HG03521 (cell line): ENCODE data around the gene COPS3.

Experiments used
- ATAC-seq: cut with Tn5 transposase; IDR thresholded peaks from one replicate; pipeline ENCODE4 v1.9.1; 2021; ENCODE audit warnings: mild to moderate bottlenecking, moderate library complexity; ENCODE audit not compliant: unreplicated experiment

Gene COPS3

GRCh38 chr17:17280613-17281549 is at the start of gene COPS3:
Gene COPS3, minus strand, starts transcription at chr17:17281246. Its CDS starts 60 bp downstream, at chr17:17281186.
- ATAC-seq, result peak; percentile 81

- ATAC-seq, result no peak
These were observed 47.2 kb upstream of the COPS3 start for GRCh38 chr17:17328251-17328650.

- no peak for ATAC-seq
These were observed 45.3 kb upstream of the COPS3 start for GRCh38 chr17:17326275-17326875.

DNA sequence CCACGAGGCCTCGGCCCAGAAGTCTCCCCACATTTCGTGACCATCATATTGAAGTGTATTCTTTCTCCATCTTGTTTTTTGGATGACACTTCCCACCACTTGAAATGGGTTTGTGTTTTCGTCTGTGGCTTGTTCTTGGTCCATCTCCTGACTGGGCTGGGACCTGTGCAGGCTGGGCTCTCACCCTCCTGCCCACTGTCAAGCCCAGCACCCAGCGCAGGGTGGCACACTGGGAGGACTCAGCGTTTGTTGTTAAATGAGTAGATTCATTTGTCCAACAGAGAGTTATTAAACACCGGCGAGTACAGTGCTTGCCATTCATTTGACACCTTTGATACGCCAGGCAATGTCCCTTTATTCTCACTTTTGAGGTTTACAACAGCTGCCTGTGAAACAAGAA is 44.8 kb upstream of the COPS3 start:
- ATAC-seq, result no peak

DNA sequence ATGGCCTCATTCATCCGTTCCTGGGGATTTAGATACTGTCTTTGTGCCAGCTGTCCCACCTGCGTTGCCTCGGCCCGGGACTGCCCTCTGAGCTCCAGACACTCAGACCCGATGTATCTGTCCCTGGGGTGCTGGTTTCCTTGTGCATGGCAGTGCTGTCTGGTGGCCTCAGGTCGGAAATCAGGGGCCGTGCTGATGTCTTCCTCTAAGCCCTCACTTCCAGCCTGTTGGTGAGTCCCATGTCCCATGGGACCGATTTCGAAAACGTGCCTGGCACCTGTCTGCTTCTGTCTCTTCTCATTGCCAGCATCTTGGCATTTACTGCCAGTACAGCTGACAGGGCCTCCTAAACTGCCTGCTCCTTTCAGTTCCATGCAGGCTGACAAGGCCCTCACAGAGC is 44.2 kb upstream of the COPS3 start:
- no peak for ATAC-seq

DNA sequence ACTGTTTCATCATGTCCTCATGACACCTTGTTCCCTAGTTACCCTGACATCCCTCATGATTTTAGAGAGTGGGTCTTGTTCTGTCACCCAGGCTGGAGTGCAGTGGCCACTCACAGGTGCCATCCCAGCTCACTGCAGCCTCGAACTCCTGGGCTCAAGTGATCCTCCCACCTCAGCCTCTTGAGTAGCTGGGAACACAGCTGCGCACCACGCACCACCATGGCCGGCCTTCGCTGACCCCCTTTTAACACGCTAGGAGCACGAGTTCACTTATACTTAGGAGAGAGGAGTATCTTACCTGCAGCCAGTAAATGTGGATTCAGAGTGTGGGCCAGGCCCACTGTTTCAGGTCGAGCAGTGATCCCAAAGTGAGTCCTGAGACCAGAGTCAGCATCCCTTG is 43.6 kb upstream of the COPS3 start:
- no peak for ATAC-seq

- ATAC-seq, result no peak
These were observed 41.8 kb upstream of the COPS3 start for GRCh38 chr17:17322516-17323510.

DNA sequence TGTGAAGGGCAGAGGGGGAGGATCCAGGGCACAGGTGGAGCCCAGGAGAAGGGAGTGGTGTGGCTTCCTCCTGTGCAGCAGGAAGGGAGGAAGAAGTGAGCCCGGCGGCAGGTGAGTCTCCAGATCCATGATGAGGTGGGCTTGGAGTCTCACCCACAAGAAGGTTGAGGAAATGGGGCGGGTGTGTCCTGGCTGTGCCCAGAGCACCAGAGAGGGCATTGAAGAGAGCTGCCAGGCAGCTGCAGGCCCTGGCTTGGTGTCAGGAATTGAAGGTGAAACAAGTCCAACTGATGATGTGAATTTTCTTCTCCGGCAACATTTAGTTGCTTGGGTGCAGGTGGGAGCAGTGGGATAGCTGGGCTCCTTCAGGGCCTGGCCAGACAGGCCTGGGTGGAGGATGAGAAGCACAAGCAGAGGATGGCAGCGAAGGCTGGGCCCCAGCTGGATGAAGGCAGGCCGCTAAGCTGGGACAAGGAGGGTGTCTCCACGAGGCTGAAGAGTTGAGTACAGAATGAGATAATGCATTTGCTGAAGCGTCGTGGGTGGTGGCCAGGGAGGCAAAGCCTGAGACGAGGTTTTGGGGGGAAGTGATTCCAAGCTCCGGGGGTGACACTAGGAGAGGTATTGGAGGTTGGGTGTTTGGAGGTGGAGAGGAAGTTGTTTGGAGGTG is 40.4 kb upstream of the COPS3 start:
- no peak for ATAC-seq

DNA sequence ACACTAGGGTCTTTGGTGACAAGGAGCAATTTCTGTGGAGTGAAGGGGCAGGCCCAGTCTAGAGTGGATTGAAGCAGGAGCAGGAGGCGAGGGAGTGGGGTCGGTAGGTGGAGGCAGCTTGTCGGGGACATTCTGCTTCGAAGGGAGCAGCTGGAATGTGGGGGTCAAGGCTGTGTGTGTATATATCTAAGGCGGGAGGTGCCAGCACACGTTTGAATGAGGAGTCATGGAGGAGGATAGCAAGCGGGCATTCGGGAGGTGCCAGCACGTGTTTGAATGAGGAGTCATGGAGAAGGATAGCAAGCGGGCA is 39.8 kb upstream of the COPS3 start:
- no peak for ATAC-seq

DNA sequence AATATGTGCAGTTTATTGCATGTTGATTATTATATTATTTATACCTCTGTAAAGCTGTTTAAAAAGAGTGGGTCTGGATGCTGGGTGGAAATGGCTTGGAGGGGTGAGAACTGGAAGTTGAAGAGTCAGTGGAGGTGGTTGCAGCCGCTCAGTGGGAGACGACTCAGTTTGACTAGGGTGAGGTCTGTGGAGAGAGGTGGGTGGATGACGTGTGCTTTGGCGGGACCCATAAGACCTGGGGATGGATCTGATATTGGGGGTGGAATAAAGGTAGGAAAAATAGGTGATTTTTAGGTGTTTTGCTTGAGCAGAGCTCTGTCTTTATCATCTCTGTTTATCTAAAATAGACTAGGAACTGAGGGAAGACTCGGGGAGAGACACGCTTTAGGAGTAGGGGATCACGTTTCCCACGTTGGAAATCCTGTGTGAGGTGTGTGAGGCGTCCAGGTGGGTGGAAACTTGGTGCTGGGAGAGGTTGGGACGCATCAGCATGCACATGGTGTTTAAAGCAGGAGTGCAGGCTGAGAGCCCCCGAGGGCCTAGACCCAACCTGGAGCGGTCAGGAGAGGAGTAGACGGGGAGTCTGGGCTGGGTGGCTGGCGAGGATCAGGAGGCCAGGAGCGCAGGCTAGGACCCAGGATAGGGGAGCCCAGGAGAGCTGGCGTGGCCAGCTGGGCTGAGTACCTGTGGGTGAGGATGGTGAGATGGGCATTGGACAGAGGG is 39.3 kb upstream of the COPS3 start:
- ATAC-seq, result no peak

- ATAC-seq, result no peak
These were observed 34.2 kb upstream of the COPS3 start for GRCh38 chr17:17315142-17315821.

DNA sequence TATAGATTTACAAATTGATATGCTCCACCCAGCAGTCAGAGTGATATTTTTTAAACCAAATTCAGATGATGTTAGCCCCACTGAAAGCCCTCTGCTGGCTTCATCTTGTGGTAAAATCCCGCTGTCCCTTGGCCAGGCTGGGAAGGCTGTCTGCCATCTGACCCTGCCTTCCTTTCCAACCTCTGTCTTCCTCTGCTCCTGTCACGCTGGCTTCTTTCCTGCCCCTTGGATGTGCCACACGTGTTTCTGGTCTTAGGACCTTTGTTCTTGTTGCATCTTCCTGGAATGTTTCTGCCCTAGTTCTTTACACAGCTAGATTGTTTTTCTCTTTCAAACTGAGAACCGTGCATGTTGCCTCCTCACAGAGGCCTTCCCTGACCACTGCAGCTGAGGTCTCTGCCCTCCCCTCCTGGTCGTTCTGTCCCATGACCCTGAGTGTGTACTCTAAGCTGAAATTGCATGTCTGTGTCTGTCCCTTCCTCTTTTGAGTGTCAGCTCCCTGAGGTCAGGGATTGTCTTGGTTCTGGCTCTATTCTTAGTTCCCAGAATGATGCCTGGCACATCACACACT is 33.5 kb upstream of the COPS3 start:
- ATAC-seq, result no peak

GRCh38 chr17:17313350-17313991 is 32.4 kb upstream of the COPS3 start:
- ATAC-seq, result no peak

DNA sequence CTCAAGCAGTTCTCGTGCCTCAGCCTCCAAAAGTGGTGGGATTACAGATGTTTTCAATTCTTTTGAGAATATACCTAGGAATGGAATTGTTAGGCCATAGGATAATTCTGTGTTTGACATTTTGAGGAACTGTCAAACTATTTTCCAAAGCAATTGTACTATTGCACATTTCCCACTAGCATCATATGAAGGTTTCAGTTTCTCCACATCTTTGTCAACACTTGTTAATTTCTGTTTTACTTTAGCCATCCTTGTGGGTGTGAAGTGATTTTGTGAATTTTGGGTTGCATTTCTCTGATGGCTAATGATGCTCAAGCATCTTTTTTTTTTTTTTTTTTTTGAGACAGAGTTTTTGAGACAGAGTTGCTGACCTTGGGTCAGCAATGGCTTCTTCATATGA is 28.3 kb upstream of the COPS3 start:
- no peak for ATAC-seq

DNA sequence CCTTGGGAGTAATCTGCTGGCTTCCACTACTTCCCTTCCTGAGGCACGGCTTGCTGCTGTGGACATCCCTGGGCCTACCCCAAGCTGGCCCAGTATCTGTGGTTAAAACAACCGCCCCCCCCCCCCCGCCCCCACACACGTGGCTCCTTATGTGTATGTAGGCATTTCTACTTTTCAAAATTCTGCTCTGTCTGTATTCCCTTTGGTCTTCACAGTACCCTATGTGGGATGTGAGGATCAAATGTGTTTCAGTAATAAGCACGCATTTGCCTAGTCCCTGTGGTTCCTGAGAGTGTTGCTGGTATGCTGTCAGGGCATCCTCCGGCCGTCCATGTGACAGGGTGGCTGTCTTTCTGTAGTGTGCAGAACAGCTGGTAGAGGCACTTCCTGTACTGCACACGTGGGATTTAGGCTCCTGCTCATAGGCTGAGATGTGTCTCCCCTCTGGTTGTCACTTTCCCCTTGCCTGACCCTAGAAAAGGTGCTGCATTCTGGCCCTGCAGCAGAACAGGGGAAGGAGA is 24.3 kb upstream of the COPS3 start:
- ATAC-seq, result peak; percentile 54

DNA sequence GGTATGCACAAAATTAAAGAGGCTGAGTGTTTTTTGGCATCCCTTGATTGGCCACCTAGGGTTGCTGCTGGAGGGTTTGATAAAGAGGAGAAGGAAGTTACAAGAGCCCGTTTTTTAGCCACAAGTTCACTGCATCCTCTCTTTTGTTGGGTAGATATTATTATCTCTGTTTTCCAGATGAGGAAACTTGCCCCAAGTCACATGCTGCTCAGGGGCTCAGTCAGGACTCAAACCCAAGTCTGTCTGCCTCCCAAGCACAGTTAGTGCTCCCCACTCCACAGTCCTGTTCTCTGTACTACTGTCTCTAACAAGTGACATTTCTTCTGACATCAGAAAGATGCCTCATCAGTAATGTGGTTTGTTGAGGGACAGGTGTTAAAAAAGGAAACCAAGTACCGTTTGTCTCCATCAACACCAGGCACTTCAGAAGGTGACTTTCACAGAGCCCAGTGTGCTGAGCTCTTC is 23.5 kb upstream of the COPS3 start:
- ATAC-seq, result no peak

- no peak for ATAC-seq
These were observed 22.9 kb upstream of the COPS3 start for GRCh38 chr17:17303847-17304490.
